GM23338 (cell line): Measurements from ENCODE around the gene NLRP9. TPM values are rescaled to one million over a fixed set of nuclear protein-coding genes. Genes with fewer than 3 reads are reported as not detected.

Experiments used
- ATAC-seq: fragments of 200-7000 bp; cut with Tn5 transposase; 3 replicates; pipeline ENCODE4 v1.9.1; 2020
- DNase-seq: peaks from one replicate; pipeline ENCODE4 v3.0.0-alpha.2; 2015; ENCODE audit warnings: low spot score
- H2AFZ ChIP-seq: fragments of 200-600 bp; sonication (generic); 2 replicates; pipeline ENCODE4 v1.8.0; 2016; ENCODE audit warnings: antibody characterized with exemption, mild to moderate bottlenecking, moderate library complexity
- H3F3A ChIP-seq: fragments of 200-600 bp; sonication (generic); replicated peaks from 2 replicates; pipeline ENCODE4 v1.8.0; 2017; ENCODE audit warnings: antibody characterized with exemption, mixed run types, low read depth
- H3K27ac ChIP-seq: fragments of 200-600 bp; sonication (generic); 2 replicates; pipeline ENCODE4 v1.6.1; 2016; ENCODE audit warnings: low read depth
- H3K27me3 ChIP-seq: fragments of 200-600 bp; sonication (generic); 2 replicates; pipeline ENCODE4 v1.8.0; 2016; ENCODE audit warnings: mild to moderate bottlenecking, mixed run types, moderate library complexity; ENCODE audit not compliant: insufficient read depth
- H3K36me3 ChIP-seq: fragments of 200-600 bp; sonication (generic); 2 replicates; pipeline ENCODE4 v1.8.0; 2016; ENCODE audit warnings: mild to moderate bottlenecking; ENCODE audit not compliant: insufficient read depth
- H3K4me1 ChIP-seq: fragments of 200-600 bp; sonication (generic); 2 replicates; pipeline ENCODE4 v1.8.0; 2016; ENCODE audit warnings: mild to moderate bottlenecking, moderate library complexity; ENCODE audit not compliant: insufficient read depth
- H3K4me2 ChIP-seq: fragments of 200-600 bp; sonication (generic); 2 replicates; pipeline ENCODE4 v1.7.1; 2017; ENCODE audit warnings: mixed run types
- H3K4me3 ChIP-seq: fragments of 200-600 bp; sonication (generic); 2 replicates; pipeline ENCODE4 v1.6.1; 2016; ENCODE audit warnings: mixed run types
- H3K79me2 ChIP-seq: fragments of 200-600 bp; sonication (generic); replicated peaks from 2 replicates; pipeline ENCODE4 v1.8.0; 2017; ENCODE audit warnings: mild to moderate bottlenecking; ENCODE audit not compliant: insufficient read depth
- H3K9me2 ChIP-seq: fragments of 200-600 bp; sonication (generic); 2 replicates; pipeline ENCODE4 v1.8.0; 2017; ENCODE audit not compliant: insufficient read depth
- H4K20me1 ChIP-seq: fragments of 200-600 bp; sonication (generic); replicated peaks from 2 replicates; pipeline ENCODE4 v1.8.0; 2017; ENCODE audit warnings: mild to moderate bottlenecking; ENCODE audit not compliant: insufficient read depth
- H3K27ac Mint-ChIP-seq: 2 replicates; pipeline ENCODE4 v1.8.0; 2020; ENCODE audit warnings: inconsistent platforms, mild to moderate bottlenecking, moderate library complexity, mixed read lengths
- H3K27me3 Mint-ChIP-seq: 3 replicates; pipeline ENCODE4 v1.8.0; 2022; ENCODE audit warnings: low read depth, mild to moderate bottlenecking, moderate library complexity, mixed read lengths, inconsistent platforms; ENCODE audit not compliant: insufficient read depth, poor library complexity
- H3K36me3 Mint-ChIP-seq: 3 replicates; pipeline ENCODE4 v1.8.0; 2021; ENCODE audit warnings: low read depth, mild to moderate bottlenecking, inconsistent platforms, moderate library complexity, mixed read lengths
- H3K4me1 Mint-ChIP-seq: 3 replicates; pipeline ENCODE4 v1.8.0; 2020; ENCODE audit warnings: mild to moderate bottlenecking, inconsistent platforms, mixed read lengths
- H3K4me3 Mint-ChIP-seq: 3 replicates; pipeline ENCODE4 v1.8.0; 2021; ENCODE audit warnings: moderate library complexity, mild to moderate bottlenecking, inconsistent platforms, mixed read lengths
- H3K9me3 Mint-ChIP-seq: 3 replicates; pipeline ENCODE4 v1.8.0; 2020; ENCODE audit warnings: moderate library complexity, mild to moderate bottlenecking, inconsistent platforms, mixed read lengths
- EZH2phosphoT487 ChIP-seq: fragments of 200-600 bp; sonication (generic); IDR thresholded peaks from one replicate; pipeline ENCODE4 v1.8.1; 2018; ENCODE audit warnings: antibody characterized with exemption; ENCODE audit not compliant: unreplicated experiment
- POLR2AphosphoS5 ChIP-seq: IDR thresholded peaks from 2 replicates; pipeline ENCODE4 v1.6.1; 2016; ENCODE audit warnings: antibody characterized with exemption, low read depth
- STAT1 ChIP-seq: IDR thresholded peaks from one replicate; pipeline ENCODE4 v1.6.1; 2016; ENCODE audit warnings: antibody characterized with exemption; ENCODE audit not compliant: unreplicated experiment
- ZNF462 ChIP-seq: fragments of 250-450 bp; sonication (Bioruptor Pico); IDR thresholded peaks from 2 replicates; pipeline ENCODE4 v1.5.0; 2020; ENCODE audit warnings: mild to moderate bottlenecking, moderate library complexity
- polyA plus RNA-seq: library from polyadenylated mRNA; unstranded; fragments of >200 nt; fragmentation: Nextera tagmentation; extraction: Ambion mirVana; gene quantifications from 2 replicates; pipeline ENCODE4 v1.2.1, GENCODE V29; 2016
- total RNA-seq: library from RNA; depleted of rRNA; stranded (reverse); fragments of >200 nt; shearing (Covaris generic); gene quantifications from 2 replicates; pipeline ENCODE4 v1.2.3, GENCODE V29; 2014

NLRP9 gene
- total and polyA plus RNA-seq, 2 experiments from 2014 or later = not detected

GRCh38 chr19:55695511-55696290 is 42.5 kb downstream of the NLRP9 start (continued):
- TF ChIP-seq ZNF462 (CRISPR knock-in tag) (no peak), STAT1 (no peak), POLR2AphosphoS5 (no peak), EZH2phosphoT487 (no peak)

GRCh38 chr19:55694656-55695491 is 43.3 kb downstream of the NLRP9 start:
- Histone ChIP-seq H3F3A (no peaks in the 10 kb centered on the region), H4K20me1 (no peaks in the 10 kb centered on the region; the same call in 1 of the 2 replicates), H3K27ac (no peak overlapping the region), H3K9me2 (no peaks in the 10 kb centered on the region), H2AFZ (no peak overlapping the region), H3K4me1 (no peaks in the 10 kb centered on the region), H3K4me3 (no peak overlapping the region), H3K27me3 (no peaks in the 10 kb centered on the region), H3K4me2 (no peak overlapping the region), H3K79me2 (no peaks in the 10 kb centered on the region), H3K36me3 (no peaks in the 10 kb centered on the region)
- ATAC-seq (no peak), DNase-seq (no peak)
- no peaks in the 10 kb centered on the region for H3K9me3 Mint-ChIP-seq
- no peak overlapping the region for H3K4me3 Mint-ChIP-seq
- H3K27me3 Mint-ChIP-seq = peaks cover 6% of the 10 kb centered on the region
- no peak for TF ChIP-seq POLR2AphosphoS5
- peaks cover 45% of the 10 kb centered on the region for H3K36me3 Mint-ChIP-seq
- no peak overlapping the region for H3K27ac Mint-ChIP-seq
- H3K4me1 Mint-ChIP-seq = no peaks in the 10 kb centered on the region; the same call in 2 of the 3 replicates
